ENCODE results near the gene GPR155.
"Not testable (repeated sequence)": the region's sequence is repeated elsewhere in the genome, so short reads cannot be mapped to it uniquely, and the experiment has no call there.

The GPR155 gene

GRCh38 chr2:174489520-174489919 lies 2.7 kb upstream of the GPR155 start:
- DNase-seq, result peak; percentile 29

DNA sequence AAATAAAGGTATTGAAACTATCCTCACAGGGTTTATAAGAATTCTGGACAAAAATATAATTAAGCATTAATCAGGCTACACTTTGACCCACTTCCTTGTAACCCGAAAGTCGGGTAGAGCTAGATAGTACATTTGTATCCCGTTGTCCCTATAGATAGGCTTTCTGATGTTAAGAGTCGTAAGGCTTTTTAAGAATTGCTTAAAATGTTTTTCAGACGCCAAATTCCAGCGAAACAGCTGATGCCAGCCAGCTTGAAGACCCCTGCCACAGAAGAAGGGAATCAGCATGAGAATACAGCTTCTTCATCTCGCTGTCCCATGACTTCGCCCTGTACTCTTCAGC lies 962 bp upstream of the GPR155 start:
- DNase-seq, result no peak

DNA sequence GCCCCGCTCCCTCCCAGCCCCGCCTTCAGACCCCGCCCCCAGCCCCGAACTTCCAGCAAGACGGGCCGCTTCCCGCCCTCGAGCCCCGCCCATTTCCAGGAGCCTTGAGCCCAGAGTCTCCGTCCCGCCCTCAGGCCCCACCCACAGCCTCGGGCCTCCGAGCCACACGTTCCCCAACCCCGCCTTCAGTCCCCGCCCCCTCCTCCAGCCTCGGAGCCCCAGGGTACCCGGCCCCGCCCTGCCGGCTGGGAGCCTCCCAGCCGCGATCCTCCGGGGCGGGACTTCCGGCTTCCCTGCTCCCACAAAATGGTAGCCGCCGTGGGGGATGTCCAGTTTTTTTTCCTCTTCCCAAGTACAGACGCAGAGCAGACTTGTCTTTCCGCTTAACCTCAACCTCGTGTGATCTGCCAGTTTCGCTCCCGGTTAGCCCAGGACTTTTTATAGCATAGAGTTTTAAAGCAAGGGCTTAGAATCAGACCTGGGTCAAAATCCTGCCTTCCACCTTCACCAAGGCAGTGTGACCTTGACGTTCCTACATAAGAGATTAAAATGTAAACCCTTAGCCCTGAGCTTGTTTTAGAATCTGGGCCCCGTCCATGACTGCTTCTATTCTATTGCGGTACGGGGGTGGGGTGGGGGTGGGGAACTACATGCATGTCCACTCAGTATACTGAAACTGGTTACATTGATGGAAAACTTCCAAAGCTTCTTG lies 435 bp upstream of the GPR155 start:
- peak; percentile 98 for DNase-seq

GRCh38 chr2:174485788-174486562 lies 854 bp downstream of the GPR155 start:
- DNase-seq, result peak; percentile 37

DNA sequence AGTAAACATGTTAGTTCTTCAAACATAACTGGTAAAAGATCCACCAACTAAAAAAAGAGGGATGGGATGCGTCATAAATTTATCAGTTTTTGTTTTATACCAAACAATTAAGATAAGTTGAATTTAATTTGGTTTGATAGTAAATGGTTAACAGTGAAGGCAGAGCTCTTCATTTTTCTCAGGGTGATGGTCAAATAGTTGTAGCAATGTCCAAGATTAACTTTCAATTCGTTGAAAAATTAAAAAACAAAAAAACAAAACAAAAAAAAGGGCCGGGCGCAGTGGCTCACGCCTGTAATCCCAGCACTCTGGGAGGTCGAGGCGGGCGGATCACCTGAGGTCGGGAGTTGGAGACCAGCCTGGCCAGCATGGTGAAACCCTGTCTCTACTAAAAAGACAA lies 1.8 kb downstream of the GPR155 start:
- not testable (repeated sequence) for DNase-seq

GRCh38 chr2:174484573-174484972 lies 2.3 kb downstream of the GPR155 start:
- DNase-seq, result no peak

DNA sequence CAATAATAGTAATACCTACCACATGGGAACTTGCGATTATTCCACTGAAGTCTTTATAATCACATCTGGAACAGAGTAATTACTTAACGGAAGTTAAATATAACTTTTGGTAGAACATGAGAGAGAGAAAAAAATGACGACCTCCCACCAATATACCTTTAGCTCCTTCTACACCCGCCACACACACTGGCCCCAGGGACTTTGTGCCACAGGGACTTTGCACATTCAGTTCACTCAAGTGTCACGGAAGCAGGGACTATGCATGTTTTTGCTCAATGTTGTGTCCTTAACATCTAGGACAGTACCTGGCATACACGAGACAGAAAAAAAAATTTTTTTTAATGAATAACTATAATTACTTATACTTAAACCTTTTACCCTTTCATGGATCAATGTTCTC lies 4.0 kb downstream of the GPR155 start:
- DNase-seq, result no peak

GRCh38 chr2:174477759-174478158 lies 9.1 kb downstream of the GPR155 start:
- DNase-seq, result no peak

GRCh38 chr2:174473796-174474195 lies 13.0 kb downstream of the GPR155 start:
- no peak for DNase-seq

DNA sequence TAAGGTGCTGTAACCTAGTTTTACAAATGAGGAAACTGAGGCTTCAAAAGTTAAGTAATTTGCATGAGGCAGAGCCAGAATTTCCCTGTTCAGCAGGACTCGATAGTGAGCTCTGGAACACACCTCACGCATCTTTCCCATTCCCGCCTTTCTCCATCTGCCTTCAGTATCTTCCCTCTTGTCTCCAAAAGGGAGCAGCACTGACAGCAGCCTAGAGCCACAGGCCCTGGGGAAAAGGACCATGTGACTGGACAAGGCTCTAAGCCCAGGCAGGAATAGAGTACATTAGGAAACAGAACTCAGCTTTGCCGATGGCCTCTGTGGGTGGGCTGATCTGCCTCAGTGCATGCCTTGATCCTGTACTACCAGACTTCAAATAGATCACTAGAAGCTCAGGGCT lies 21.5 kb downstream of the GPR155 start:
- DNase-seq, result no peak

- no peak for DNase-seq
These were observed 25.6 kb downstream of the GPR155 start for GRCh38 chr2:174461221-174461620.

DNA sequence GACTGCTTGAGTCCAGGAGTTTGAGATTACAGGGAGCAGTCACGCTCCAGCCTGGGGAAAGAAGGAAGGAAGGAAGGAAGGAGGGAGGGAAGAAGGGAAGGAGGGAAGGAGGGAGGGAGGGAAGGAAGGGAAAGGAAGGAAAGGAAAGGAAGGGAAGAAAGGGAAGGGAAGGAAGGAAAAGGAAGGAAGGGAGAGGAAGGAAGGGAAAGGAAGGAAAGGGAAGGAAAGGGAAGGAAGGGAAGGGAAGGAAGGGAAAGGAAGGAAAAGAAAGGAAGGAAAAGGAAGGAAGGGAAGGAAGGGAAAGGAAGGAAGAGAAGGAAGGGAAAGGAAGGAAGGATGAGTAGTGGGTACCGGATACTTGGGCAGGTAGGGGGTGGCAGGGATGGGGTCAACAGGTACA lies 32.3 kb downstream of the GPR155 start:
- DNase-seq, result no peak

DNA sequence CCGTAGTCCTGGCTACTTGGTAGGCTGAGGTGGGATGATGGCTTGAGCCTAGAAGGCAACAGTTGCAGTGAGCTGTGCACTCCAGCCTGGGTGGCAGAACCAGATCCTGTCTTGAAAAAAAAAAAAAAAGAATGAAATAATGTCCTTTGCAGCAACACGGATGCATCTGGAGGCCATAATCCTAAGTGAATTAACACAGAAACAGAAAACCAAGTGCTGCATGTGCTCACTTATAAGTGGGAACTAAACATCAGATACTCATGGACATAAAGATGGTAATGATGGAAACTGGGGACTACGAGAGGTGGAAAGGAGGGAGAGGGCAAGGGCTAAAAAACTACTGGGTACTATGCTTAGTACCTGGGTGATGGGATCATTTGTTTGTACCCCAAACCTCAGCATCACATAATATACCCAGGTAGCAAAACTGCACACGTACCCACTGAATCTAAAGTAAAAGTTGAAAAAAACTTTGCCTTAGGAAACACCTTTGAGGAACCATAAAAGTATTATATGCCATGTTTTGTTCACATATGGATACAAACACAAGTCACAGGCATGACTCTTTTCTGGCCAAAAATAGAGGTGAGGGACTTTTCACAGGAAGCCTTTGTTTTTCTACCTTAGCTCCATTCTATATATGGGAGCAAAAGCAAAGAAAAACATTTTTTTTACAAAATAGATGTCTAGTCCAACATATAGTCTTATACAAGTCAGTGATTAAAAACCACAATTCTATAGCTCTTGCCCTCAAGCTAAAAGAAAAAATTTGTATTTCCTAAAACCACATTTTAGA lies 36.6 kb downstream of the GPR155 start:
- no peak for DNase-seq

GRCh38 chr2:174449033-174449432 lies 37.8 kb downstream of the GPR155 start:
- DNase-seq, result no peak

- no peak for DNase-seq
These were observed 40.3 kb downstream of the GPR155 start for GRCh38 chr2:174446531-174446930.

DNA sequence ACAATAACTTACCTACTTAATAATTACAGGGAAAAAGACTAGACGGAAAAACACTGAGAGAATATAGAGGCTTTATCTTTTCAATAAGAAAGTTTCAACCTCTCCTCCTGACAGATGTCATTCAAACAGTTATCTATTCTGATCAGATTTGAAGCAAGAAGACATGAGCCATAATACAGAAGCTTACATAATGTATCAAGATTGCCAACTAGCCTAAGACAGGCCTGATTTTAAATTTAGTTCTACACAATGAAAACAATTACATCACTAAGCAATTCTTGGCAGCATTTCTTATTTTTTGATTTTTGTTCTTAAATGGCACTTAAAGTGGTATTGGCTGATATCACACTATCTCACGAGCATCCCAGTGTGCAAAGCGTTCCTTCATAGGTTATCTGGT lies 41.6 kb downstream of the GPR155 start:
- no peak for DNase-seq

DNA sequence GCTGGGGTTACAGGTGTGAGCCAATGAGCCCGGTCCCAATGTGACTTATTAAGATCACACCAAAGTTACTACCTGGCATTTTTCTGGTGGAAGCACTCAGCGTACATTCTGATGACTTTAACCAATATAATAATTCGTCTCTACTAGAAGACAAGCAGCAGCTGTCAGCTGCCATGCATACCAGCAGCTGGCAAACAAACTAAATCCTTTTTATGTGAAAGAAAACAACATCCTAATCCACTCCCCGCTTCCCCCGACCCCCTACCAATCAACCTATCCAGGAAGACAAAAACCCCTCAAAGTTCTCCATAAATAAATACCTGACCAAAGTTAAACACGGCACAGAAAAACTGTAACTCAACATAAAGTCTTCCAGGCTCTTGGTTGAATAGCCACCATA lies 42.1 kb downstream of the GPR155 start:
- no peak for DNase-seq

DNA sequence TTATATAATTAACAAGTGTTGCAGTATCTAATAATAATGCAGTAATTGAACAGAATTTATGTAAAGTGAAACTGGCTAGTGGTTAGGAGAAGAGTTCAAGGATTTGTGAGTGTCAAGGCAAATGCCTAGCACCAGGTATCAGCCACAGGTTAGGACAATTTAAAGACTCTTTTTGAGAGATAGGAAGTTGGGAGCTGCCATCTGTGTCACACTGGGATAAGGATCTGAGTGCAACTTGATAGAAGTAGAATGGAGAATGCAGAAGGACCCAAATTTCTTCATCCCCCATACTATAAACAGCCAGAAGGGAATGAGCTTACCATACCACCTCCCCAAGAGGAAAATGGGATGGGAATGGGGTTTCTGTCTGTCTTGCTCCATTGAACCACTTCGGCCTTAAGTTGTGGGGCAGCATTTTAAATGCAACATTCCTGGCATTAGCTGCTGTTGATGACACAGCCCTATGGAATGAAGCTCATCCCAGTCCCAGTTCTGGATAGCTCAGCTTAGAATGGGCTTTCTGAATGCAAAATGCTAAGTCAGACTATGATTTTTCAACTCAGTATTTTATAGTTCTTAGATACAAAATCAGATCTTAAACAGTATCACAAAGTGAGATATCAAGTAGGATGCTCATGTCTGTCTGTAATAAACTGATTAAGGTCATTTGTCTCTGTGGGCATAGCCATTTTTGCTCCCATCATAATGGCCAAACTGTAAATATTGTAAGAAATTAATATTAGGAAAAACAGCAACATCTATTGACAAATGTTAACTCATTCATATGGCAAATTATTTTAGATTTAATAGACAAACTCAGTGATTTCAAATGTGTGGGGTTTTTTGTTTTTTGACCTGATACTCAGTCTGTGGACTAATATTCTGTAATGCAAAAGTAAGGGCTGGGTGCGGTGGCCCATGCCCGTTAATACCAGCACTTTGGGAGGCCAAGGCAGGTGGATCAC lies 44.0 kb downstream of the GPR155 start:
- DNase-seq, result no peak

DNA sequence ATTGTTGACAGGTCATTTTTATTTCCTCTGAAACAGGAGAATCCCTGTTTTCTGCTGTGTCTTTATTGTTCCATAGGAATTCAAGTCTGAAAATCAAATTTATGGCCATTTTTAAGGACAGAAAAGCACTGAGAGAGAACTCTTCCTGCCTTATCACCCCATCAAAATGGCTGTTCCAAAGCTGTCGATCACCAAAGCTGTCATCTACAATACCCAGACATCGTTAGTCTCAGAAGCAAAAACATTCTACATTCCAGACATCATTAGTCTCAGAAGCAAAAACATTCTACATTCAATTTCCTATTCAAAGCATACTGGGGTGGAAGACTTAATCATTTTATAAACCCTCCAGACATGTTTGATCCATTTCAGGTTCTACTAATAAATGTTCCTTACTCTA lies 46.9 kb downstream of the GPR155 start:
- DNase-seq, result no peak

DNA sequence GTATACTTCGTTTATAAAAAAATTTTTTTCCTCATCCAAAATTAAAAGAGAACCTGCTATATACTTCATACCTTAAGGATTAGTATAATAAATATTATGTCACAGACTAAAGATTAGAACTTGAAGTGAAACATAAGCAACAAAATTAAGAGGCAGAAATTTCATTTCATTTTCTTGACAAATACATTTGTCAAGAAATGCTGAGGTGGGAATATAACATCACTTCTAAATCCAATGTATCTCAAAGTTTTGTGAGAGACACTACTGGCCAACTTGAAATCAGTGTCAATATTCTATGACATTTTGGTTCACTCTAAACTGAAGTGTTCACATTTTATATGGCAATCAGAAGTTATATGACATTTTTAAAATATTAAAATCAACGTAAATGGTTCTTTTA lies 47.5 kb downstream of the GPR155 start:
- no peak for DNase-seq

DNA sequence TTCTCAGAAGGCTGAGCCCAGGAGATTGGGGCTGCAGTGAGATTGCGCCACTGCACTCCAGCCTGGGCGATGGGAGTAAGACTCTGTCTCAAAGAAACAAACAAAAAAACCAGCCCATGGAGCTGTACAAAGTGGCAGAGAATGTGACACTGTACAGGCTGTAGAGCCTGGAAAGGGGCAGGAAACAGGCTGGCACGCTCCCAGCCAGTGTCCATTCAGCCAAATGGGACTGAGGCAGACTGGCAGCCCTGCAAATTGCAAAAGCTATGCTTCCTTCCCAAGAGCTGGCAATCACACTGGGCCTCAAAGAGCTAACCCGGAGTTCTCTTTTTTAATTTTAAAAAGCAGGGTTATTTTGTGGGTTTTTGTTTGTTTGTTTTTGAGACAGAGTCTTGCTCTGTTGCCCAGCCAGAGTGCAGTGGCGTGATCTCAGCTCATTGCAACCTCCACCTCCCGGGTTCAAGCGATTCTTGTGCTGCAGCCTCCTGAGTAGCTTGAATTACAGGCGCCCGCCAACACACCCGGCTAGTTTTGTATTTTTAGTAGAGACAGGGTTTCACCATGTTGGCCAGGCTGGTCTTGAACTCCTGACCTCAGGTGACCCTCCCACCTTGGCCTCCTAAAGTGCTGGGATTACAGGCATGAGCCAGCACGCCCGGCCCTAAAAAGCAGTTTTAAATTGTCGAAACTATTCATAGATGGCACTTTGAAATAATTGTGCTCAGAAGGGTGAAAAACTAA lies 48.5 kb downstream of the GPR155 start:
- no peak for DNase-seq

DNA sequence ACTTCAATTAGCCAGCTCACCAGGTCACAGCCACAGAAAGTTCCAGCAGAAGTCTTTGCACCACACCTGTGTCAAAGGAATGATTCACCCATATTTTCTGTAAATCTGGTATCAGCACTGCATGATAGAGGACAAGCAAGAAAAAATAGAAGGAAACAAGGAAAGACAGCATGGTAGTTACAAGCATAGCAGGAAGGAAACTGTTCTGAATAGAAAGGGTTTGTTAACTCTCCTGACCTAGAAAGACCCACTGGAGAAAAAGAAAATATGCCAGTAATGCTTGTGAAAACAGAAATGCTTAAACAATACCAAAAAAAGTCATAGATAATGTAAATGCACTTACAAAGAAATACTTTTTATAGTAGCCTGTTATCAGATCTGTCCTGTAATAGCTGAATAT lies 50.5 kb downstream of the GPR155 start:
- no peak for DNase-seq

Measured in activated naive CD4-positive, alpha-beta T cell treated with Interleukin-2 at 50 U/mL for 16 hours (primary cell).